ENCODE results near the gene BABAM2.
A peak's percentile ranks its signal among the peaks of the same experiment; 100 is the strongest.

BABAM2 gene

DNA sequence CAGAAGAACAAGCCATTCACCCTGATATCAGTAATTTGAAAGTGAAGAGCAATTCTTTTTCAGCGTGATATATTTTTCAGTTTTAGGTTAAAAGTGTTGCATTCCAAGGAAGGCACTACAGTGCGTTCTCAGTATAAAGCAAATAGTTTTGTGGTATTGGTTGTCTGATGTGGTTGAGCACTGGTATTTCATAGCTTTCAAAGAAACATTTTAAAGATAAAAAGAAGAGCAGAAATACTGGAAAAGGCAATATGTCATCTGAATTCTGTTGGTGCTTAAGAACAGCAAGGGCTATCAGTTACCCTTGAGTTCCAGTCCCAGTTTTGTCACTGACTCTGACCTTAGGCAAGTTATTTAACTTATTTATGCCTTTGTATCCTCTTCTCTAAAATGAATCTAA, 191.6 kb downstream of the BABAM2 start:
- WGBS (ENCODE audit: insufficient coverage) = 100% methylated on average over 1 of the region's 2 CpGs
- Histone ChIP-seq H3K36me3 (ENCODE audit: control insufficient read depth in 4 of 4, insufficient read depth in 4 of 4, low read length in 3 of 4) (peaks cover 0 to 2% (median 0%) of the 10 kb centered on the region in 4 experiments), H3K27ac (ENCODE audit: insufficient read depth in 1 of 2, low read depth in 1 of 2, low read length in 2 of 2, poor library complexity in 1 of 2, severe bottlenecking in 2 of 2) (no peak overlapping the region), H3K4me3 (ENCODE audit: control insufficient read depth in 1 of 7, extremely low read depth in 1 of 7, insufficient read depth in 4 of 7, low read depth in 2 of 7, low read length in 6 of 7) (no peak overlapping the region), H3K4me1 (ENCODE audit: control extremely low read depth in 1 of 4, control insufficient read depth in 4 of 4, insufficient read depth in 4 of 4, low read length in 3 of 4) (peaks cover 0 to 14% (median 8%) of the 10 kb centered on the region in 4 experiments), H3K9me3 (ENCODE audit: control extremely low read depth in 1 of 5, control insufficient read depth in 4 of 5, insufficient read depth in 2 of 5, low read depth in 1 of 5, low read length in 4 of 5) (no peaks in the 10 kb centered on the region), H3K27me3 (replicated peaks in 2 of 5; ENCODE audit: control insufficient read depth in 4 of 5, insufficient read depth in 5 of 5, low read length in 4 of 5) (no peaks in the 10 kb centered on the region)
- ChIA-PET POLR2A (no interaction called here), CTCF (no interaction called here)
- DNase-seq = no peak

DNA sequence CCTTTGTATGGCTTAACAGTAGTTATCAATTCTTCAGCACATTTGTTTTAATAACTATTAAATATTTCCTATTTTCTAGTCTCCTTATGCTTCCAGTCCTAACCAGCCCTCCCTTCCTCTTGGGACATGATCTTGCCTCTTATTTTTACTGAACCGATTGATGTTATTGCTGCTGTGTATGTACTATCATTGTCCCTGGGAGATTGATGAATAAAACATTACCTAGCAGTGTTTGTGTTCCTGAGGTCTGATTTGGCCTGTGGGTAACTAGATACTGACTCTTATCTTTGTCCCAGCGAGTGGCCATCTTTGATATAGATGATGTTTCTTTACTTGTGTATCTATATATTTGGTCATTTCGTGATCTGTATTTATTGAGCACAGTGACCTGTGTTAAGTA, 192.9 kb downstream of the BABAM2 start:
- DNase-seq = no peak
- CTCF ChIA-PET = no interaction called here
- Histone ChIP-seq H3K4me1 (ENCODE audit: control extremely low read depth in 1 of 4, control insufficient read depth in 4 of 4, insufficient read depth in 4 of 4, low read length in 3 of 4) (peaks cover 0 to 14% (median 8%) of the 10 kb centered on the region in 4 experiments), H3K4me3 (ENCODE audit: control insufficient read depth in 1 of 7, extremely low read depth in 1 of 7, insufficient read depth in 4 of 7, low read depth in 2 of 7, low read length in 6 of 7) (no peak overlapping the region), H3K27me3 (replicated peaks in 2 of 5; ENCODE audit: control insufficient read depth in 4 of 5, insufficient read depth in 5 of 5, low read length in 4 of 5) (no peaks in the 10 kb centered on the region), H3K27ac (ENCODE audit: insufficient read depth in 1 of 2, low read depth in 1 of 2, low read length in 2 of 2, poor library complexity in 1 of 2, severe bottlenecking in 2 of 2) (no peak overlapping the region), H3K9me3 (ENCODE audit: control extremely low read depth in 1 of 5, control insufficient read depth in 4 of 5, insufficient read depth in 2 of 5, low read depth in 1 of 5, low read length in 4 of 5) (no peaks in the 10 kb centered on the region), H3K36me3 (ENCODE audit: control insufficient read depth in 4 of 4, insufficient read depth in 4 of 4, low read length in 3 of 4) (no peaks in the 10 kb centered on the region)
- WGBS (ENCODE audit: insufficient coverage) = no CpG with 5 or more reads among the region's 3 CpGs
- POLR2A ChIA-PET = no interaction called here

DNA sequence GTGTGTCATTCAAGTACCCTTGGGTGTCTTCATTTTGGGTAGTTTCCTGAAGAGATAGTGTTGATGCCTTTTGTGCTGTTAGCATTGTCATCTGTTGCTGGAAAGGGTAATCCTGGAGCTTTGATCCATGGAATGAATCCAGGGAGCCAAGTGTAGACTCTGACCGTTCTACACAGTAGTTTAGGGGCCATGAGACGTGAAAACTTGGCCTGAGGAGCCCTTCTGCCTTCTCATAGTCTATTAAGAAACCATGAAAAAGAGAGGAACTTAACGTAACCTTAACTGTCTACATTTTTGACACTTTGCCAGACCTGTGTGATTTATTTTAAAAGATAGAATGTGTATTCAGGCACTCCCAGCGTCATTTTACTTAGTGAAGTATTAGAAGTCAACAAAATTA, 194.0 kb downstream of the BABAM2 start:
- Histone ChIP-seq H3K27me3 (replicated peaks in 2 of 5; ENCODE audit: control insufficient read depth in 4 of 5, insufficient read depth in 5 of 5, low read length in 4 of 5) (no peaks in the 10 kb centered on the region), H3K9me3 (ENCODE audit: control extremely low read depth in 1 of 5, control insufficient read depth in 4 of 5, insufficient read depth in 2 of 5, low read depth in 1 of 5, low read length in 4 of 5) (no peaks in the 10 kb centered on the region), H3K36me3 (ENCODE audit: control insufficient read depth in 4 of 4, insufficient read depth in 4 of 4, low read length in 3 of 4) (no peaks in the 10 kb centered on the region), H3K4me3 (ENCODE audit: control insufficient read depth in 1 of 7, extremely low read depth in 1 of 7, insufficient read depth in 4 of 7, low read depth in 2 of 7, low read length in 6 of 7) (no peak overlapping the region), H3K4me1 (ENCODE audit: control extremely low read depth in 1 of 4, control insufficient read depth in 4 of 4, insufficient read depth in 4 of 4, low read length in 3 of 4) (peaks cover 0 to 14% (median 8%) of the 10 kb centered on the region in 4 experiments), H3K27ac (ENCODE audit: insufficient read depth in 1 of 2, low read depth in 1 of 2, low read length in 2 of 2, poor library complexity in 1 of 2, severe bottlenecking in 2 of 2) (no peak overlapping the region)
- ChIA-PET POLR2A (interaction anchor here (0.6 kb wide), 2 partner anchors 35 to 289 kb away, joined by 3 to 6 read pairs; no protein-coding TSS in a partner anchor), CTCF (no interaction called here)
- WGBS (ENCODE audit: insufficient coverage) = 80% methylated on average over 2 of the region's 4 CpGs
- peak in 2 of 3 donors; percentile 51 to 57 for DNase-seq

DNA sequence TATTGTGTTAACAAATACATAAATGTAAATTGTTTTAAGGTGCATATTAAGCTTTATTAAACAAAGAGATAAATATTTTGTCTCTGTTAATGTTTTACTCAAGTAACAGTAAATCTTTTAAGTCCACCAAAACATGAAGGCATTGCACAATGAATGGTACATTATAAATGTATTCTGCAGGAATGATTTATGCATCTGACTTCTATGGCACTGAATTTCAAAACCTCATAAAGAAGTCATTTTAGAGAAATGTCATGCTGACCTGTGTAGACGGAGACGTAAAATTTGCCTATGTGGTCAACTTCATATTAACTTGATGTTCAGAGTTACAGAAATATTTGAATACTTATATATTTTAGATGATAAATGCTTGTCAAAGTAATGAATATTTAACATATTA, 194.7 kb downstream of the BABAM2 start:
- no peak for DNase-seq
- CTCF ChIA-PET = no interaction called here
- WGBS (ENCODE audit: insufficient coverage) = no CpG with 5 or more reads among the region's 2 CpGs

DNA sequence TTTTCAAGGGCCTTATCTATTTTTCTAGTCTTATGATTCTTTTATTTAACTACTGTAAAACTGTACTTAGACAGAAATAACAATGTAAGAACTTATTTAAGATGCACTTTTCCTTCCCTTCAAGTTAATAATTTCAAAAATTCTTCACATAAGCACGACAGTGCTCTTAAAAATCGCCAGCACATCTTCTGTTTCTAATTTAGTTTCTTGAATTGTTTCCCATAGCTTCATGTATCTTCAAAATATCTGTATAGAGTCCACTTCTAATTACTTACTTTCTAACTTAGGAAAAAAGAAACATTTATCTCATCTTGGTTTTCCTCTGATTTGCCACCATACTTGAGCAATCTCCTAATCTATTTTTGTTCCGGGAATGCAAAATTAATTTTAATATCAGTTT, 196.1 kb downstream of the BABAM2 start:
- WGBS (ENCODE audit: insufficient coverage) = 95% methylated on average over 2 of the region's 3 CpGs
- ChIA-PET CTCF (interaction anchor here (0.9 kb wide), 1 partner anchor 18 kb away, joined by 4 read pairs; no protein-coding TSS in a partner anchor), POLR2A (no interaction called here)
- no peak overlapping the region for H3K27ac ChIP-seq (ENCODE audit: insufficient read depth in 1 of 2, low read depth in 1 of 2, low read length in 2 of 2, poor library complexity in 1 of 2, severe bottlenecking in 2 of 2)
- no peaks in the 10 kb centered on the region for H3K27me3 ChIP-seq (replicated peaks in 2 of 5; ENCODE audit: control insufficient read depth in 4 of 5, insufficient read depth in 5 of 5, low read length in 4 of 5)
- H3K36me3 ChIP-seq (ENCODE audit: control insufficient read depth in 4 of 4, insufficient read depth in 4 of 4, low read length in 3 of 4) = no peaks in the 10 kb centered on the region
- no peak overlapping the region for H3K4me3 ChIP-seq (ENCODE audit: control insufficient read depth in 1 of 7, extremely low read depth in 1 of 7, insufficient read depth in 4 of 7, low read depth in 2 of 7, low read length in 6 of 7)
- H3K4me1 ChIP-seq (ENCODE audit: control extremely low read depth in 1 of 4, control insufficient read depth in 4 of 4, insufficient read depth in 4 of 4, low read length in 3 of 4) = peaks cover 0 to 7% (median 6%) of the 10 kb centered on the region in 4 experiments
- no peak for DNase-seq
- no peaks in the 10 kb centered on the region for H3K9me3 ChIP-seq (ENCODE audit: control extremely low read depth in 1 of 5, control insufficient read depth in 4 of 5, insufficient read depth in 2 of 5, low read depth in 1 of 5, low read length in 4 of 5)

More for the DNA sequence above, 194.7 kb downstream of the BABAM2 start:
- Histone ChIP-seq H3K36me3 (ENCODE audit: control insufficient read depth in 4 of 4, insufficient read depth in 4 of 4, low read length in 3 of 4) (no peaks in the 10 kb centered on the region), H3K27ac (ENCODE audit: insufficient read depth in 1 of 2, low read depth in 1 of 2, low read length in 2 of 2, poor library complexity in 1 of 2, severe bottlenecking in 2 of 2) (no peak overlapping the region), H3K27me3 (replicated peaks in 2 of 5; ENCODE audit: control insufficient read depth in 4 of 5, insufficient read depth in 5 of 5, low read length in 4 of 5) (no peaks in the 10 kb centered on the region), H3K4me3 (ENCODE audit: control insufficient read depth in 1 of 7, extremely low read depth in 1 of 7, insufficient read depth in 4 of 7, low read depth in 2 of 7, low read length in 6 of 7) (no peak overlapping the region), H3K9me3 (ENCODE audit: control extremely low read depth in 1 of 5, control insufficient read depth in 4 of 5, insufficient read depth in 2 of 5, low read depth in 1 of 5, low read length in 4 of 5) (no peaks in the 10 kb centered on the region), H3K4me1 (ENCODE audit: control extremely low read depth in 1 of 4, control insufficient read depth in 4 of 4, insufficient read depth in 4 of 4, low read length in 3 of 4) (peaks cover 0 to 14% (median 8%) of the 10 kb centered on the region in 4 experiments)
- POLR2A ChIA-PET = interaction anchor here (0.6 kb wide), 1 partner anchor 289 kb away, joined by 6 read pairs; no protein-coding TSS in a partner anchor

DNA sequence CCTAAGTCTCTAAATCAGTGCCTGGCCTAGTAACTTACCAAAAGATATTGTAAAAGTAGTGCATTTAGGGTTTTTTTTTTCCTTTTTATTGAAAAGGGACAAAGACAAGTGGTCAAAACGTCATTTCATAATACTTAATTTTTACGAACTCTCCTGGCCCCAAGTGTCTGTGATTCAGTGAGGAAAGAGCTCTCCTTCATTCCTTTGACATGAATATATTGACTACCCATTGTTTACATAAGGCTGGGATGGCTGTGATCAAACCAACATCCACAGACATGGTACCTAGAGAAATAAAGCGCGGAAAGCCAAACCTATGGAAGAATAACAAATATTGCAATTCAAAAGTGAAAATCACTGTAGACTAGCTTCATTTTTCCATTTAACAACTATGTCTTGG, 198.4 kb downstream of the BABAM2 start:
- ChIA-PET CTCF (interaction anchor here (1.0 kb wide), 1 partner anchor 20 kb away, joined by 3 read pairs; no protein-coding TSS in a partner anchor), POLR2A (no interaction called here)
- H3K9me3 ChIP-seq (ENCODE audit: control extremely low read depth in 1 of 5, control insufficient read depth in 4 of 5, insufficient read depth in 2 of 5, low read depth in 1 of 5, low read length in 4 of 5) = no peaks in the 10 kb centered on the region
- H3K27ac ChIP-seq (ENCODE audit: insufficient read depth in 1 of 2, low read depth in 1 of 2, low read length in 2 of 2, poor library complexity in 1 of 2, severe bottlenecking in 2 of 2) = no peak overlapping the region
- H3K4me3 ChIP-seq (ENCODE audit: control insufficient read depth in 1 of 7, extremely low read depth in 1 of 7, insufficient read depth in 4 of 7, low read depth in 2 of 7, low read length in 6 of 7) = no peak overlapping the region
- no peaks in the 10 kb centered on the region for H3K27me3 ChIP-seq (replicated peaks in 2 of 5; ENCODE audit: control insufficient read depth in 4 of 5, insufficient read depth in 5 of 5, low read length in 4 of 5)
- DNase-seq = no peak
- peaks cover 0 to 7% (median 6%) of the 10 kb centered on the region in 4 experiments for H3K4me1 ChIP-seq (ENCODE audit: control extremely low read depth in 1 of 4, control insufficient read depth in 4 of 4, insufficient read depth in 4 of 4, low read length in 3 of 4)
- H3K36me3 ChIP-seq (ENCODE audit: control insufficient read depth in 4 of 4, insufficient read depth in 4 of 4, low read length in 3 of 4) = no peaks in the 10 kb centered on the region
- WGBS (ENCODE audit: insufficient coverage) = 100% methylated on average over 2 of the region's 4 CpGs

DNA sequence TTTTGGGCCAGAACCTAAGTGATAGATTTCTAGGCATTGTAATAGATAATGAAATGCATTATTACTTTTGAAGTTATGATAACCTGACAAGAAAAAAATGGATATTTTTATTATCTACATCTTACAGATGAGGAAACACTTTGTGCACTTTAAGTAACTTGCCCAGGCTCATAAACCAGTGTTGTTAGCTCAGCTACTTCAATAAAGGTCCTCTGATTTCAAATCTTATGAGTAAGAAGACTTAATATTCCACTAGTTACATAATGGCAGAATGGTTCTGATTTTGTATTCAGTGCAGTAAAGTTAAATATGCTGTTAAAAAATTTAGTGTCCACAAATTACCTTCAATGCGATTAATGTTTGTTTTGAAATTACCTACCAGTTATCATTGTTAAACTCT, 199.0 kb downstream of the BABAM2 start:
- ChIA-PET CTCF (no interaction called here), POLR2A (no interaction called here)
- Histone ChIP-seq H3K27ac (ENCODE audit: insufficient read depth in 1 of 2, low read depth in 1 of 2, low read length in 2 of 2, poor library complexity in 1 of 2, severe bottlenecking in 2 of 2) (no peak overlapping the region), H3K4me3 (ENCODE audit: control insufficient read depth in 1 of 7, extremely low read depth in 1 of 7, insufficient read depth in 4 of 7, low read depth in 2 of 7, low read length in 6 of 7) (no peak overlapping the region), H3K27me3 (replicated peaks in 2 of 5; ENCODE audit: control insufficient read depth in 4 of 5, insufficient read depth in 5 of 5, low read length in 4 of 5) (no peaks in the 10 kb centered on the region), H3K36me3 (ENCODE audit: control insufficient read depth in 4 of 4, insufficient read depth in 4 of 4, low read length in 3 of 4) (no peaks in the 10 kb centered on the region), H3K9me3 (ENCODE audit: control extremely low read depth in 1 of 5, control insufficient read depth in 4 of 5, insufficient read depth in 2 of 5, low read depth in 1 of 5, low read length in 4 of 5) (no peaks in the 10 kb centered on the region), H3K4me1 (ENCODE audit: control extremely low read depth in 1 of 4, control insufficient read depth in 4 of 4, insufficient read depth in 4 of 4, low read length in 3 of 4) (peaks cover 0 to 4% (median 3%) of the 10 kb centered on the region in 4 experiments)
- no CpG with 5 or more reads among the region's 1 CpG for WGBS (ENCODE audit: insufficient coverage)
- no peak for DNase-seq

All from common myeloid progenitor, CD34-positive (primary cell).